ENCODE results near the gene KLK5.

The KLK5 gene

DNA sequence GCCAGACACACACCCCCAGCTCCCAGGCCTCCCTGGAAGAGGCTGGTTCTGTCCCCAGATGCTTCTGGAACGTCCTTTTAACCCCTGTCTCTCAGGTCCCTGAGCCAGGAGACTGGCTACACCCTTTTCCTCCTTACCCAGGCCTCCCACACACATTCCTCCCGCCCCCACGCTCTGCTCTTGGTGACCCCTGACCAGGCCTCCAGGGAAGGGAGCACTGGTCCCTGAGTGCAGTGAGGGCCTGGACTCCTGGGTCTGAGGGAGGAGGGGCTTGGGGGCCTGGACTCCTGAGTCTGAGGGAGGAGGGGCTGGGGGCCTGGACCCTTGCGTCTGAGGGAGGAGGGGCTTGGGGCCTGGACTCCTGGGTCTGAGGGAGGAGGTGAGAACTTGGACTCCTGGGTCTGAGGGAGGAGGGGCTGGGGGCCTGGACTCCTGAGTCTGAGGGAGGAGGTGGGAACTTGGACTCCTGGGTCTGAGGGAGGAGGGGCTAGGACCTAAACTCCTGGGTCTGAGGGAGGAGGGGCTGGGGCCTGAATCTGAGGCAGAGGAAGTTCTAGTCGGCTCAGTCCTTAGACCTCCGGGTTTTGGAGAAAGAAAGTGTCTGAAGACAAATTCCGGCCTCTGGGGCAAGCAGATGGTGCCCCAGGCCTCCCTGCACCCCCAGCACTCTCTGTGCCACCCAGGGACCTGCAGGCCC, 16.0 kb upstream of the KLK5 start:
- no peak for DNase-seq

DNA sequence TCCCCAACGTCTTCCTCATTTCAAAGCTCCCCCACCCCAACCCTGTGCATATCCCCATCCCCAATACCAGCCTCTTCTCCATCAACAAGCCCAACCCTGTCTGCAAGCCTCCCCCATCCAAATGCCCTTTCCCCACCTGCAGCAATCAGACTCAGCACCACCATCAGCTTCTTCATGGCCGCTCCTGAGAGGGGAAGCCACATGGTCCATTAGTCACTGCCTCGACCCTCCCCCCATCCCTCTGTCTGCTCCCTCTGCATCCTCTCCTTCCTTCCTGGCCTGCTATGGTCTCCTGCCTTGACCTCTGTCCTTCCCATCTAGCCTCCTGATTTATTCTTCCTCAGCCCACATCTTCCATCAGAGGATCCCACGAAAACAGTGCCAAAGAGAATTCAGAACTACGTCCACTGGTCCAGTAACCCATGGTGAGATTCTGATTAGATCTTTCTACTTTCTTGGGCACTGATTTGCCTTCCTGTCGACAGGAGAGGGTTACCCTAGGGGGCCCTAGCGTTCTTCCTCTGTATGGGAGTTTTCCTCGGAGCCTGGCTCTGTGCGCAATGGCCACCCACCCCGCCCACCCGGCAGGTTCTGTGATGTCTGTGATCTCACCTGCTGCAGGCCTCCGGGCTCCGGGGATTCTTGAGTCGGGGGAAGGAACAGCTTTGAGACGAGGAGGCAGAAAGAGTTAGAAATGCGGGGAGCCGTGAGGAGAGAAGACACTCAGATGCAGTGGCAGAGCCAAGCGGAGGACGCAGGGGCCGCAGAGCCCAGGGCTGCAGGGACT, 15.3 kb upstream of the KLK5 start:
- DNase-seq, result no peak

DNA sequence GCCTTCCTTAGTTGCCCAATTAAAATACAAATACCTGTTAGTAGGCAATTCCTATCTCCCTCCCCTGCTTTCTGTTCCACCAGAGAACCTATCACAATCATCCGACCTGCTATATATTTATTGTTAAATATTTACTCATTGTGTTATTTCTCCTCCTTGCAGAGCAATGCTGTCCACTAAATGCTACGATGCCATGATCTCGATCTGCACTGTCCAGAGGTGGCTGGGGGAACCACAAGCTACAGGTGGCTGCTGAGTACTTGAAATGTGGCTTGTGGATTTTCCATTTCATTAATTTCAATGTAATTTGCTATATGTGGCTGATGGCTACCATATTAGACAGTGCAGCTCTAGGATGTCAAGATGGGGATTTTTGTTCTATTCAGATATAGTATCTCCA, 11.4 kb upstream of the KLK5 start:
- no peak for DNase-seq

DNA sequence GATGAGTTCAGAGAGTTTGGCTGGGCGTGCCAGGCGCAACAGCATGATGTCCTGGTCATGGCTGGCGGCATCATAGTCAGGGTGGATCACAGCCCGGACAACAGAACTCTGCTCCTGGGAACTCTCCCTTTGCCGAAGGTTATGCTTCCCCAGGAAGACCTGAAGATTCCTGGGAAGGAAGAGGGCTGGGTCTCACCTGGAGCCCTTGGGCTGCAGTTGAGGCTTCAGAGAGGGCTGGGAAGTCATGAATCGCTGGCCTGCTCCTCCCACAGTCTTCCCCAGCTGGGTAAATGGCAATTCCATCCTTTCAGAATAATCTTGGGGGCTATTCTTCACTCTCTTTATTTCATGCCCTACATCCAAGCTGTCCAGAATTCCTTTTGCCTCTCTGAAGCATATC, 10.5 kb upstream of the KLK5 start:
- no peak for DNase-seq

DNA sequence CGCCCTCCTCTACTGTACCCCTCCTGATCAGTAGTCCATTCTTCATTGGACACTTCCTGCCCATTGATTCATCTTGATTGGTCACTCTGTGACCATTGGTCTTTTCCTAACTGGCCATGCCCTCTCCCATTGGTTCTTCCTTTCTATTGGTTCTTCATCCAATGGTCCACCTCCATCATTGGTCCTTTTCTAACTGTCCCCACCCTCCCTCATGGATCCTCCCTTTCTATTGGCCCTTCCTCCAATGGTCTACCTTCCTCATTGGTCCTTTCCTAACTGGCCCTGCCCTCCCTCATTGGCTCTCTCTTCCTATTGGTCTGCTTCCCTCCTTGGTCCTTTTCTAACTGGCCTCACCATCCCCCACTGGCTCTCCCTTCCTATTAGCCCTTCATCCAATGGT, 9.4 kb upstream of the KLK5 start:
- no peak for DNase-seq

DNA sequence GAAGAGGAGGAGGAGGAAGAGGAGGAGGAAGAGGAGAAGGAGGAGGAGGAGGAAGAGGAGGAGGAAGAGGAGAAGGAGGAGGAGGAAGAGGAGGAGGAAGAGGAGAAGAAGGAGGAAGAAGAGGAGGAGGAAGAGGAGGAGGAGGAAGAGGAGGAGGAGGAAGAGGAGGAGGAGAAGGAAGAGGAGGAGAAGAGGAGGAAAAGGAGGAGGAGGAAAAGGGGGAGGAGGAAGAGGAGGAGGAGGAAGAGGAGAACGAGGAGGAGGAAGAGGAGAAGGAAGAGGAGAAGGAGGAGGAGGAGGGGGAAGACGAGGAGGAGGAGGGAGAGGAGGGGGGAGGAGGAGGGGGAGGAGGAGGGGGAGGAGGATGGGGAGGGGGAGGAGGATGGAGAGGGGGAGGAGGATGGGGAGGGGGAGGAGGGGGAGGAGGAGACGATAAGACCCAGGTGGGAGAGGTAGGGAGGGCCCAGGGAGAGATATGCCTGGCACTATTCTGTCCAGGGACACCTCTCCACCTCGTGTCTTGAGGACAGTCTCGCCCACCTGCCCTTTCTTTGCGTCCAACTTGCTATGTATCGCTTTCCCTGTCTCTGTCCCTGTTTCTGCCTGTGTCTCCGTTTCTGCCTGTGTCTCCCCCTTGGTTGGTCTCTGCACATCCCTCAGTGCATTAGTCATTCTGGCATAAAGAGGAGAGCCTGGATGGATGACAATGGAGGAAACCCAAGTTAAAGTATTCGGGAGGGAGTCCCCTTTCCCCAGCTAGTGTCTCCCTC, 7.1 kb upstream of the KLK5 start:
- DNase-seq, result no peak

DNA sequence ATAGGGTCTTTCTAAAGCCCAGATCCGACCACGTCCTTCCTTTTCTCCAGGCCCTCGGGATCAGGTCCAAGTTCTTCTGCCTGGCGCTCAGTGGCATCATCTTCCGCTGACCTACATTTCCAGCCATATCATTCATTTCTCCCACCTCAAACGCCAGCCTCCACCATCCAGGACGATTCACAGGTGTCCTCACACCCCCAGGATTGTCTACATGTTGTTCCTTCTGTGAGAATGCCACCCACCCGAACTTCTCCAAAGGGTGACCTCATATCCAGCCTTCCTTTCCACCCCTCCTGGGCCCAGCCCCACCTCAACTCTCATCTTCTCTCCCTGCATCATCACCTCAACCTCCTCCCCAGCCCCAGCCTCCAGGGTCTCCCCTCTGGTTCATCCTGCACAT, 4.7 kb upstream of the KLK5 start:
- DNase-seq, result no peak

DNA sequence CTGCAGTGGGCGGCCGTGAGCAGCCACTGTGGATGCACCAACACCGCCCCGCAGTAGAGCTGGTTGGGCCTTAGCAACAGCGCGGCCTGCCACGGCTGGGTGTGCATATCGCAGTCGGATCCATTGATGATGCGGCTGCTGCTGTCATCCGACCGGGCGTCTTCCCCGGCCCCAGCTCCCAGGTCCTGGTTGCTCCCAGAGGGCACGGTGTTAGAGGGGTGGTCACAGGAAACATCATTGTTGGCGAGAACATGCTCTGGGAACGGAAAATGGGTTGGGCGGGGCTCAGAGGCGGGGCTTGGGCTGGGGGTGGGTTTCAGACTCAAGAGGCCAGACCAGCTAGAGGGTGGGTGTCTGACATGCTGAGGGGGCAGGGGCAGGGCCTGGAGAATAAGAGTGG, 3.0 kb downstream of the KLK5 start:
- DNase-seq, result no peak

DNA sequence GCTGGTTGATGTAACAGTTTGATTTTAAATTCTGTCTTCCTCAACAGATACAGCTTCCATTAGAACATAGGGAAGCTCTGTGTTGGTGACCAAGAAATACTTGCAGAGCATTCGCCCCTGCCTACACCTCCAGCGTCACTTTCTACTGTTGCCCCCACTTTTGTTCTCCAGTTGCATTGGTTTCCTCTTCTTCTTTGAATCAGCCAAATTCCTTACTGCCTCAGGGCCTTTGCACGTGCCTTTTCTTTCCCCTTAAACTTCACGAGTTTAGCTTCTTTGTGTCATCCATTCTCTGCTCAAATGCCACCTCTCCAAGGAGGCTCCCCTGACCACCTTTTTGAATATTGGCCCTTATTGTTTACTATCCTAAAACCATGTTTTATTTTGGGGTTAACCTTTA, 5.7 kb downstream of the KLK5 start:
- DNase-seq, result no peak

DNA sequence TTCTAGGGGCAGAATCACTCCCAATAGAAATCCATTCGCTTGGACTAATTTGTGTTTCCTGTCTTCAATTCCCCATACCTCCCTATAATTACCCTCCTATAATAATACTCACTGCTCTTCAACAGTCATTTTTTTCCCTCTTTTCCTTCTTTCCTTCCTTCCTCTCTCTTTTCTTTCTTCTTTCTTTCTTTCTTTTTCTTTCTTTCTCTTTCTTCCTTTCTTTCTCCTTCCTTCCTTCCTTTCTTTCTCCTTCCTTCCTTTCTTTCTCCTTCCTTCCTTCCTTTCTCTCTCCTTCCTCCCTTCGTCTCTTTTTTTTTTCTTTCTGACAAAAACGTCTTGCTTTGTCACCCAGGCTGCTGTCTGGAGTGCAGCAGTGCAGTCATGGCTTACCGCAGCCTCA, 8.0 kb downstream of the KLK5 start:
- no peak for DNase-seq

DNA sequence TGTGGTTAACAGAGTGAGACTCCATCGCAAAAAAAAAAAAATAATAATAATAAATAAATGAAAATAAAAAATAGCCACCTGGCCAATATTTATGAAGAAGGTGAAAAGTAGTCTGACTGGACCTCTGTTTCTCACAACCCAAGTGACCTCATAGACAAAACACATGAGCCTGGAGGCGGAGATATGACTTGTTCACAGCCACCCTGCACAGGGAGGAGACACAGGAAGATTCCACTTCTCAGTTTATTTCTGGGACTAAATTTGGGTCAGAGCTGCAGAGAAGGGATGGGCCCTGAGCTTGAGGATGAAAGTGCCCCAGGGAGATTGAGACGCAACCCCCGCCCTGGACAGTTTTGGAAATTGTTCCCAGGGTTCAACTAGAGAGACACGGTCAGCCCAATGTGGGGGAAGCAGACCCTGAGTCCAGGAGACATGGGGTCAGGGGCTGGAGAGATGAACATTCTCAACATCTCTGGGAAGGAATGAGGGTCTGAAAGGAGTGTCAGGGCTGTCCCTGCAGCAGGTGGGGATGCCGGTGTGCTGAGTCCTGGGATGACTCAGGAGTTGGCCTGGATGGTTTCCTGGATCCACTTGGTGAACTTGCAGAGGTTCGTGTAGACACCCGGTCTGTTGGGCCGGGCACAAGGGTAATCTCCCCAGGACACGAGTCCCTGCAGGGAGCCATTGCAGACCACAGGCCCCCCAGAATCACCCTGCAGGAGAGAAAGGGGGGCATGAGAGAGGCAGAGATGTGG, 9.6 kb downstream of the KLK5 start:
- DNase-seq, result no peak

DNA sequence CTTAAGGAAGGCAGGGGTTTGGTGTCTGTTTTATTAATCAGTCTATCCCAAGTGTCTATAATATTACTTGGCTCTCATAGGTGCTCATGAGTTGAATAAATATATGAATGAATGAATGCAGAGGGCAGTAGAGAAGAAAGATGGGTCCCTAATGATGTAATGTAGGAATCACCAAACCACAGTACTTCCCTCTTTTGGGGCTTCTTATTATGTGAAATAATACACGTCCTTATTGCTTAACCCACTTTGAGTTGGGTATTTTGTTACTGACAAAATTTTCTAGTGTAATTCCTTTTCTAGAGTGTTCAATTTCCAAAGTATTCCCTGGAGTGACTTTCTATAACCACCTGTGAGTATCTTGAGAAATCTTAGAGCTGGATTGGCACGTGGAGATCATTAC, 13.2 kb downstream of the KLK5 start:
- DNase-seq, result no peak

DNA sequence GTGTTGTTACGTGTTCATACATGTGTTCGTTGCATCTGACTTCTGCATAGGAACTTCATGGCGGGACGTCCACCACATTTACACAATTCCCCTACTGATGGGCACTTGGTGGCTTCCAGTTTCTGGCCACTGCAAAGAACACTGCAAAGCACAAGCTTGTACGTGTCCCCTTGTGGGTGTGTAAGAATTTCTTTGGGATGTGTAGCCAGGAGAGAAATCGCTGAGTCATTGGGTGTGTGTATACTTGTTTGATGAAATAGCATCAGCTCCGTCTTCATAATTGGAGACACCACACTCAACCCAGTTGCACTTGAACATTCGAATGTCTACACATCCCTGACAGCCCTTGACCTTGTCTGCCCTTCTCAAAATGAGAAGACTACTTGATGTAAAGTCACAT, 19.2 kb downstream of the KLK5 start:
- DNase-seq, result no peak

DNA sequence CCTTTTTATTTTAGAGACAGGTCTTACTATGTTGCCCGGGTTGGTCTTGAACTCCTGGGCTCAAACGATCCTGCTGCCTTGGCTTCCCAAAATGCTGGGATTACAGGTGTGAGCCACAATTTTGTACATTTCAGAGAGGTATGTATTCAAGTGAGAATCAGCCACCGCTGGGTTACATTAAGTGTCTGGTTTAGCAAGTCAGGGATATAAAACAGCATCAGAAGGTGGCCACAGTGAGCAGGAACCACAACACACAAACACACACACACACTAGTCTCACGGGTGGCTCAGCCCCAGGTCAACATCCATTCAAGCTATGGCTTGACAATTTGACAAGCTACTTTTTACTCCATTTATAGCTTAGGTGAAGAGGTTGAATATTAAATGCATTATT, 20.2 kb downstream of the KLK5 start:
- no peak for DNase-seq

DNA sequence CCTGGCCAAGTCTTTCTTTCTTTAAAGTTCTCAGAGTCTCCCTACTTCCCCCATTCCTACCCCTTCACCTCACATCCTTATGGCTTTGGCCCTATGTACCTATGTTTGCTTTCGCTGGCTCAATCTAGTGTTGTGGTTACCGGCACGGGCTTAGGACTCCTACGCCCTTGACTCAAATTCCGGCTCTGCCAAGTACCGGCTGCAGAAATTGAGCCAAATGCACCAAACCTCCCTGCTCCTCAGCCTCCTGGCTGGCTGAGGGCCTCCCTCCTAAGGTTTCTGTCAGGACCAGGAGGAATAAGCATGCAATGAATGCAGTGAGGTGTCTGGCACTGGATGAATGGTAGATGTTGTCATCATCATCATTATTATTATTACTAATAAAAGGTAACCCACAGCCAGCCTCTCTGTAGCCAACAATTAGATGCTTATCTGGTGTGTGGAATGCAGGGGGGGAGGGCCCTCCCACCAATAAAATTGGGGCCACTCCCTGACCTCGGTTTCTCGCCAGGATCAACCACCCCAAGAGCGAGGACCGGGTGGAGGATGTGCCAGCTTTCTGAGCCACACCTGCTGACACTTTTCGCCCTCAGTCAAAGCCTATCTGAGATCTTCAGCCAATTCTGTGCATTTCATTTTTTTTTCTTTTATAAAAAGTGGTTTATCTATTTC, 20.7 kb downstream of the KLK5 start:
- no peak for DNase-seq

DNA sequence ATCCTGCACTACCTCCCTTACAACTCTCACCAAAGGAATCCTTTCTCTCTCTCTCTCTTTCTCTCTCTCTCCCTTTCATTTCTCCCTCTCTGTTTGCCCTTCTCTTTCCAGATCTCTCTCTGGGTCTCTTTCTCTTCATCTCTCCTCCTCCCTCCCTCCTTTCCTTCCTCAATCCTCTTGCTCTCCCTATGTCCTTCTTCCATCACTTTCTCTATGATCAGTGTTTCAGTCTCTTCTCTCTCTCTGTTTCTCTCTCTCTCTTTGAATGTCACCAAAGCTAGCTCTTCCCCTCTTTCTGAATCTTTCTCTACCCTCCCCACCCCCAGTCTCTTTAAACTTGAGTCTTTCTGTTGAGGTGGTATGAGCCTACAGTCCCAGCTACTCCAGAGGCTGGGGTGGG, 21.8 kb downstream of the KLK5 start:
- DNase-seq, result no peak

DNA sequence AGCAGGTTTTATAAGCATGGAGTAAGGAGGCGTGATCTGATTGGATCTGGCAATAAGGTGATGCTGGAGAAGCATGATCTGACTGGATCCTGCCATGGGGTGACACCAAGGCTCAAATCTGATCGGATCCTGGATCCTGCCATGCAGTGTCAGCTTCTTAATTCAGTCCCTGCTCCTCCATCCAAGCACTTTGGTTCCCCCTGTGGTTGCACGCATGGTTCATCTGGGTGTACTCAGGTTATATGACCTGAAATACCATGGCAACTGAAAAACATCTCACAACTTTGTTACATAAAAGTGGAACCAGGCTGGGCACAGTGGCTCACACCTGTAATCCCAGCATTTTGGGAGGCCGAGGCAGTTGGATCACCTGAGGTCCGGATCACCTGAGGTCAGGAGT, 24.0 kb downstream of the KLK5 start:
- no peak for DNase-seq

DNA sequence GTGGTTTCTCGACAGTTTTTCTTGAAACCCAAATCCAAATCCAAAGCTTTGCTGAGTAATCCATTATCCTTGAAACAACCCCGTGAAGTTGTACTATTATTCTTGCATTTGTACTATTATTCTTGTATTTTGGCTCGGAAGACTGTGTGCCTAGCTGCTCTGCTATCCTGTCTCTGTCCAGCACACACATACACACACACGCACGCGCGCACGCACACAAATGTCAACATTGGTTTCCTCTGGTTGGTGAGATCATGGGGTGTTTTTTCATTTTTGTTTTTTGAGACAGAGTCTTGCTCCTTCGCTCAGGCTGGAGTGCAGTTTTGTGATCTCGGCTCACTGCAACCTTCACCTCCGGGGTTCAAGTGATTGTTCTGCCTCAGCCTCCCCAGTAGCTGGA, 26.7 kb downstream of the KLK5 start:
- no peak for DNase-seq

DNA sequence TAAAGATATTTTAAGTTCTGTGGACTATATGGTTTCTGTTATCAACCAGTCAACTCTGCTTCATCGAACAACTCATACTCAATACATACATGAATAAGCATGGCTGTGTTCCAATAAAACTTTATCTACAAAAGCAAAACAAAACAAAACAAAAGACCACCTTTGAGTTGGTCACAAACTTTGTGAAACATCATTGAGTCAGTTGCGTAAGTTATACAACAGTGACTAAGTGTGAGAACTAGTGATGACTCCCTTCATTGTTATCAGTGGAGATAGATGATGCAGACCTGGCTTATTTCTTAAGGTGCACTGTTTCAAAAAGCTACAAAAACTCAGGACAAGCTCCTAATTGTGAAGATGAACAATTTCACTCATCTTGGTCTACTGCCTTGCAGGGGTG, 27.1 kb downstream of the KLK5 start:
- no peak for DNase-seq

DNA sequence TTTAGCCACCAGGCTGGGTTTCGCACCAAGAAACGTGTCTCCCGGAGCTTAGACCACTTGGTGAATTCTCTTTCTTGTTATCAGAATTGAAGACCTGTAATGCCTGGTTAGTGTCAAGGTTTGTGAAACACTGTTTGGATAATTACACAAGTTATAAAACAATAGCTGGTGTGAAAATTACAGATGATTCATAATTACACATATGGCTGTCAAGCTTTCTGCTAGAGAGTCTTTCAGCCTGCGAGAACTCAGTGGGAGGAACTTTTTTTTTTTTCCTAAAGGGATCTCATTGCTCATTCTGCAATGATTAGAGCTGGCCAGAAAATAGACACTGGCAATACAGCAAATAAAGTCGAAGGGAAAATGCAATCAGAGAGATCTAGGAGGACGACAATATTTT, 28.3 kb downstream of the KLK5 start:
- DNase-seq, result no peak

DNA sequence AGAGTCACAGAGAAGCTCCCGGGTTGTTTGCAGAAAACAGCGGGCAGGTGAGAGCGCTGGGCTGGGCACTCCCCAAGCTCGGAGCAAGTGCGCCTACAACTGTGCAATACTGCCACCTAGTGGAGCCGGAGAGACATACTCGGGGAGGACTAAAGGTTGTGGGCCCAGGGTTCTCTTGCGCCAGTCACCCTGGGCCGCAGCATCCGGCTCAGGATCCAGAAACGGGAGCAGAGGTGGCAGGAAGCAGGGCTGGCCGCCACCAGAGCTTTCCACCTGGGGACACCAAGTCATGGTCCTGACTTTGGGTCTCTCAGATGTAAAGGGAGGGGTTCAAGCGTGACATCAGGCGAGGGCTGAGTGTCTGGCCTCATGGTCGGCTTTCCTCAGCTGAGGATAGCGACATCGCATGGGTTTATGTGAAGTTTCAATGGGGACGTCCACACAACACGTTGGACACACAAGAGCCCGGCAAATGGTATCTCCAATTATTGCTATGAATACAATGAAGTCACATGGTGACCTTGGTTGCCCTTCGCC, 30.5 kb downstream of the KLK5 start:
- peak; percentile 57 for DNase-seq

All from effector CD8-positive, alpha-beta T cell (primary cell).